ENCODE results near the gene CDC42BPA.
"Not testable (repeated sequence)": the region's sequence is repeated elsewhere in the genome, so short reads cannot be mapped to it uniquely, and the experiment has no call there.

The CDC42BPA gene

DNA sequence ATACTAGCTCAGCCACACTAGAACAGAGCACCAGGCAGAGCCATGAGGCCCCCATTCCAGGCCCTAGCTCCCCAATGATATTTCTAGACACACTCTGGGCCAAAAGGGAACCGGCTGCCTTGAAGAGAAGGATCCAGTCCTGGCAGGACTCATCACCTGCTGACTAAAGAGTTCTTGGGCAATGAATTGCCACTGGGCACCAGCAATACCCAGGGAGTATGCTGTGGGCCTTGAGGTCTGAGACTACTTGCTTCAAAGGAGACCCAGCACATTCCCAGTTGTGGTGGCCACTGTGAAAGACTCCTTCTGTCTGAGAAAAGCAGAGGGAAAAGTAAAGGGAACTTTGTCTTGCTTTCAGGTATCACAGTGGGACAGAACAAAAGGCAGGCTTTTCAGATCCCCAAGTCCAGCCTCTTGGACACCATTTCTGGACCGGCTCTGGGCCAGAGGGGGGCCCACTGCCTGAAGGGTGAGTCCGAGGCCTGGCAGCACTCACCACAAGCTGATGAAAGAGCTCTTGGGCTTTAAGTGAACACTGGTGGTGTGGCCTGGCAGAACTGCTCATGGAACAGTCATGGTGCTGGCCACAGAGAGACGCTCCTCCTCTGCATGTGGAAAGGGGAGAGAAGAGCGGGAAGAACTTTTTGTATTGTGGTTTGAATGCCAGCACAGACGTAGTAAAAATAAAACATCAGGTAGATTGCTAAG lies 72.5 kb downstream of the CDC42BPA start:
- no peaks in the 10 kb centered on the region for H3K9me3 ChIP-seq (ENCODE audit: low read depth, low read length)
- DNase-seq (ENCODE audit: low read depth, low spot score) = no peak
- H3K9ac ChIP-seq (ENCODE audit: insufficient read length) = no peak overlapping the region
- H3K36me3 ChIP-seq (ENCODE audit: insufficient read depth, low read length) = no peaks in the 10 kb centered on the region
- TF ChIP-seq FOXP2 (optimal IDR thresholded peaks at IDR 0.05; ENCODE audit: control extremely low read depth, extremely low read length, insufficient read depth) (no peak), EZH2 (IDR thresholded peaks at IDR 0.05) (no peak), POLR2AphosphoS5 (IDR thresholded peaks at IDR 0.05; ENCODE audit: borderline replicate concordance, low read depth, low read length) (no peak)
- H3K4me3 ChIP-seq = no peak overlapping the region
- no peak overlapping the region for H3K27ac ChIP-seq

DNA sequence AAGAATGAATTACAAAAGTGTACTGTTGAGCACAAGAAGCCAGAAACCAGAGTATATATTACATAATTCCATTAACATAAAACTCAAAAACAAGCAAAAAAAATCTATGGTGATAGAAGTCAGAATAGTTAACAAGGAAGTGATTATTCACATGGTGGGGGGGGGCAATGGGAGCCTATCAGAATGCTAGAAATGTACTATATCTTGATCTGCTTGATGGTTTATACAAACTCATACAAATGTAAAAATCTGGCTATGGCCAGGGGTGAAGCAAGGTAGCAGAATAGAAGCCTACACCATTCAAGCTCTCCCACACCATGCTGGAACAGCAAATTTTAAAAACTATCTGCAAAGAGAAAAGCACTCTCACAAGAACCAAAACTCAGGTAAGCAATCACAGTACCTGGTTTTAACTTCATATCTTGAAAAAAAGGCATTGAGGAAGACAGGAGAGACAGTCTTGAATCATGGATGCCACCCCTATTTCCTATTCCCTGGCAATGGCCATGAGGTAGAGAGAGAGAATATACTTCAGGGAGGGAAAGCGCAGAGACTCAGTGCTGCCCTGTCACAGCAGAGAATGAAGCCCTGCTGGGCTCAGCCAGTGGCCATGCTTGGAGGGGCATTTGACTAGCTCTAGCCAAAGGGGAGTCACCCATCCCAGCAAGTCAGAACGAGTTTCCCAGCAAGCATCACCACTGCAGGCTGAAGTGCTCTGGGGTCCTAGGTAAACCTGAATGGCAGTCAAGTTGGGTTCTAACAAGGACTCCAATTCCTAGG lies 73.8 kb downstream of the CDC42BPA start:
- H3K36me3 ChIP-seq (ENCODE audit: insufficient read depth, low read length) = no peaks in the 10 kb centered on the region
- DNase-seq (ENCODE audit: low read depth, low spot score) = no peak
- TF ChIP-seq EZH2 (IDR thresholded peaks at IDR 0.05) (no peak), FOXP2 (optimal IDR thresholded peaks at IDR 0.05; ENCODE audit: control extremely low read depth, extremely low read length, insufficient read depth) (no peak), POLR2AphosphoS5 (IDR thresholded peaks at IDR 0.05; ENCODE audit: borderline replicate concordance, low read depth, low read length) (no peak)
- H3K9me3 ChIP-seq (ENCODE audit: low read depth, low read length) = no peaks in the 10 kb centered on the region
- H3K4me3 ChIP-seq = no peak overlapping the region
- H3K27ac ChIP-seq = peak overlapping the region; percentile 70; the same call in 1 of the 2 replicates
- H3K9ac ChIP-seq (ENCODE audit: insufficient read length) = no peak overlapping the region

DNA sequence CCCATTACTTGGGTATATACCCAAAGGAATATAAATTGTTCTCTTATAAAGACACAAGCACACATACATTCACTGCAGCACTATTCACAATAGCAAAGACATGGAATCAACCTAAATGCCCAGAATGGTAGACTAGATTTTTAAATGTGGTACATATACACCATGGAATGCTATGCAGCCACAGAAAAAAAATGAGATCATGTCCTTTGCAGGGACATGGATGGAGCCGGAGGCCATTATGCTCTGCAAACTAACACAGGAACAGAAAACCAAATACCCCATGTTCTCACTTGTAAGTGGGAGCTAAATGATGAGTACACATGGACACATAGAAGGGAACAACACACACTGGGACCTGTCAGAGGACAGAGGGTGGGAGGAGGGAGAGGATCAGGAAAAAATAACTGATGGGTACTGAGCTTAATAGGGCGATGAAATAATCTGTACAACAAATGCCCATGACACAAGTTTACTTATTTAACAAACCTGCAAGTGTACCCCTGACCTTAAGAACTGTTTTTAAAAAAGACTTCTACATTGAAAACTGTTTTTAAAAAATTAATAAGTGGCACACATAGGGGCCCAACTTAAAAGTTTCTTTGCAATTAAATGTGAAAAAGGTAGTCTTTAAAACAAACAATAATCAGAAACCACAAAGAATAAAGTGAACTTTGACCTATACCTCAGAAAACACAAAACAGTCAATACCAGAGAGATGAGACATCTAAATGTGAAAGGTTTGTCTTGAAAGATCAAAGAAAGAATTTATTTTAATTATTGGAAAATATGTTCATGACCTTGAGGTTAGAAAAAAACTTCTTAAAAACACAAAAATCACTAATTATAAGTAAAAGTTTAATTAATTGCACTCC lies 75.2 kb downstream of the CDC42BPA start:
- no peak for DNase-seq (ENCODE audit: low read depth, low spot score)
- no peaks in the 10 kb centered on the region for H3K9me3 ChIP-seq (ENCODE audit: low read depth, low read length)
- no peak overlapping the region for H3K9ac ChIP-seq (ENCODE audit: insufficient read length)

DNA sequence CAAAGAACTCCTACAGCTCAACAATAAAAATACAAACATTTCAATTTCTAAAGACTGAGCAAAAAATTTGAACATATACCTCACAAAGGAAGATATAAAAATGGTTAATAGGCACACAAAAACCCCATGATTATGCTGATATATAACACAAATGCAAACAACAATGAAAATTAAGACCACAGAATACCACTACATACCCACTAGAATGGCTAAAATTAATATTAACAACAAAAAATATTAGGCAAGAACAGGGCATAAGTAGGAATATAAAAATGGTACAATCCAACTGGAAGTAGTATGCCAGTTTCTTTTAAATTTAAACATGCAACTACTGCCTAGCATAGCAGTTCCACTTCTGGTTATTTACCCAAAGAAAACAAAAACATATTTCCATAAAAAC lies 77.3 kb downstream of the CDC42BPA start:
- Histone ChIP-seq H3K36me3 (ENCODE audit: insufficient read depth, low read length) (no peaks in the 10 kb centered on the region), H3K27ac (no peak overlapping the region), H3K9ac (ENCODE audit: insufficient read length) (no peak overlapping the region), H3K4me3 (no peak overlapping the region), H3K9me3 (ENCODE audit: low read depth, low read length) (no peaks in the 10 kb centered on the region)
- no peak for DNase-seq (ENCODE audit: low read depth, low spot score)
- TF ChIP-seq EZH2 (IDR thresholded peaks at IDR 0.05) = no peak
- TF ChIP-seq FOXP2 (optimal IDR thresholded peaks at IDR 0.05; ENCODE audit: control extremely low read depth, extremely low read length, insufficient read depth) = no peak
- TF ChIP-seq POLR2AphosphoS5 (IDR thresholded peaks at IDR 0.05; ENCODE audit: borderline replicate concordance, low read depth, low read length) = no peak

More for the DNA sequence above, 75.2 kb downstream of the CDC42BPA start:
- H3K36me3 ChIP-seq (ENCODE audit: insufficient read depth, low read length) = no peaks in the 10 kb centered on the region
- H3K27ac ChIP-seq = no peak overlapping the region
- no peak overlapping the region for H3K4me3 ChIP-seq
- no peak for TF ChIP-seq FOXP2 (optimal IDR thresholded peaks at IDR 0.05; ENCODE audit: control extremely low read depth, extremely low read length, insufficient read depth)
- no peak for TF ChIP-seq POLR2AphosphoS5 (IDR thresholded peaks at IDR 0.05; ENCODE audit: borderline replicate concordance, low read depth, low read length)
- TF ChIP-seq EZH2 (IDR thresholded peaks at IDR 0.05) = no peak

DNA sequence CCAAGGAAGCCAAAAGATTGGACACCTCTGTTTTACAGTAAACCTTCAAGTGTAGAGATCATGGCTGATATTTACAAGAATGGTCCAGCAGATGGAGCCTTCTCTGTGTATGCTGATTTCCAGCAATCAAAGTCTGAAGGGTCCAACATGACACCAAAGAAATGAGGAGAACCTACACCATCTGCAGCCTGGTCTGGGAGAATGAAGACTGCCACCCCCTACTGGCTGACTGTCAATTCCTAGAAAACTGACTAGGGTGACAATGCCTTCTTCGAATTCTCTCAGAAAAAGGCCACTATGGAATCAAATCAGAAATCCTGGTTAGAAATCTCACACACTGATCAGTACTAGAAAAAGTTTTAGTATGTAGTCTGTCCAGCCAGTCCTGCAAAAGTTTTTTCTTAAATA lies 83.3 kb downstream of the CDC42BPA start:
- TF ChIP-seq FOXP2 (optimal IDR thresholded peaks at IDR 0.05; ENCODE audit: control extremely low read depth, extremely low read length, insufficient read depth) = no peak
- no peak for TF ChIP-seq POLR2AphosphoS5 (IDR thresholded peaks at IDR 0.05; ENCODE audit: borderline replicate concordance, low read depth, low read length)
- TF ChIP-seq EZH2 (IDR thresholded peaks at IDR 0.05) = no peak
- Histone ChIP-seq H3K4me3 (no peak overlapping the region), H3K9ac (ENCODE audit: insufficient read length) (no peak overlapping the region), H3K36me3 (ENCODE audit: insufficient read depth, low read length) (no peaks in the 10 kb centered on the region), H3K9me3 (ENCODE audit: low read depth, low read length) (no peaks in the 10 kb centered on the region), H3K27ac (no peak overlapping the region)
- no peak for DNase-seq (ENCODE audit: low read depth, low spot score)

DNA sequence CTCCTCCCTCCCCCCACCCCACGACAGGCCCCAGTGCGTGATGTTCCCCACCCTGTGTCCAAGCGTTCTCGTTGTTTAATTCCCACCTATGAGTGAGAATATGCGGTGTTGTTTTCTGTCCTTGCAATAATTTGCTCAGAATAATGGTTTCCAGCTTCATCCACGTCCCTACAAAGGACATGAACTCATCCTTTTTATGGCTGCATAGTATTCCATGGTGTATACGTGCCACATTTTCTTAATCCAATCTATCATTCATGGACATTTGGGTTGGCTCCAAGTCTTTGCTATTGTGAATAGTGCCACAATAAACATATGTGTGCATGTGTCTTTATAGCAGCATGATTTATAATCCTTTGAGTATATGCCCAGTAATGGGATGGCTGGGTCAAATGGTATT lies 87.2 kb downstream of the CDC42BPA start:
- H3K27ac ChIP-seq; DNase-seq (ENCODE audit: low read depth, low spot score); H3K9me3 ChIP-seq (ENCODE audit: low read depth, low read length); H3K9ac ChIP-seq (ENCODE audit: insufficient read length); H3K36me3 ChIP-seq (ENCODE audit: insufficient read depth, low read length); H3K4me3 ChIP-seq: not testable (repeated sequence)

DNA sequence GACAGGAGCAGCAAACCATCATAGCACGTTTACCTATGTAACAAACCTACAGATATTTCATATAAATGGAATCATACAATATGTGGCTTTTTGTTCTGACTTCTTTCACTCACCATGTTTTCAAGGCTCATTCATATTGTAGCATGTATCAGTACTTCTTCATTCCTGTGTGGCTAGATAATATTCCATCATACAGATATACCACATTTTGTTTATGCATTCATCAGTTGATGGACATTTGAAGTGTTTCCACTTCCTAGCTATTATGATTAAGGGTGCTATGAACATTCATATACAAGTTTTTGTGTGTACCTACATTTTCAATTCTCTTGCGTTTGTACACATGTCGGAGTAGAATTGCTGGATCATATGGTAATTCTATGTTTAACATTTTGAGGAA lies 90.1 kb downstream of the CDC42BPA start:
- no peak for DNase-seq (ENCODE audit: low read depth, low spot score)
- Histone ChIP-seq H3K9me3 (ENCODE audit: low read depth, low read length) (no peaks in the 10 kb centered on the region), H3K36me3 (ENCODE audit: insufficient read depth, low read length) (no peaks in the 10 kb centered on the region), H3K4me3 (no peak overlapping the region), H3K9ac (ENCODE audit: insufficient read length) (no peak overlapping the region), H3K27ac (no peak overlapping the region)
- no peak for TF ChIP-seq EZH2 (IDR thresholded peaks at IDR 0.05)

DNA sequence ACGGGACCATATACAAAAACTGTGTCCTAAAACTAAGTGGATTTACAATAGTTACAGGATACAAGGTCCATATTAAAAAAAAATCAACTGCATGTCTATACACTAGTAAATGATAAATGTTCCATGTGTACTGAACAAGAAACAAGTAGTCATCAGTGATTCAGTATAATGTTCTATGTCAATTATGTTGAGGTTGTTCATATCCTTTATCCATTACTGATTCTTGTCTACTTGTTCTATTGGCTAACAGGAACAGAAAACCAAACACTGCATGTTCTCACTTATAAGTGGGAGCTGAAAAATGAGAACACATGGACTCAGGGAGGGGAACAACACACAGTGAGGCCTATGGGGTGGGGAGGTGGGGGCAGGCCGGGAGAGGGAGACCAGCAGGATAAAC lies 90.5 kb downstream of the CDC42BPA start:
- no peak overlapping the region for H3K9ac ChIP-seq (ENCODE audit: insufficient read length)
- H3K27ac ChIP-seq = no peak overlapping the region
- no peak for TF ChIP-seq POLR2AphosphoS5 (IDR thresholded peaks at IDR 0.05; ENCODE audit: borderline replicate concordance, low read depth, low read length)
- TF ChIP-seq FOXP2 (optimal IDR thresholded peaks at IDR 0.05; ENCODE audit: control extremely low read depth, extremely low read length, insufficient read depth) = no peak
- no peak for TF ChIP-seq EZH2 (IDR thresholded peaks at IDR 0.05)
- H3K9me3 ChIP-seq (ENCODE audit: low read depth, low read length) = no peaks in the 10 kb centered on the region
- no peaks in the 10 kb centered on the region for H3K36me3 ChIP-seq (ENCODE audit: insufficient read depth, low read length)
- DNase-seq (ENCODE audit: low read depth, low spot score) = no peak
- no peak overlapping the region for H3K4me3 ChIP-seq

All from SK-N-MC (cell line).